AML-193 (cell line): ENCODE measurements around the gene KCNK5.

Source experiments
- DNase-seq, 2 experiments: peaks; one replicate each; lab custom pipeline; 2025; lab: John Stamatoyannopoulos, UW

The KCNK5 gene

GRCh38 chr6:39197922-39198500 lies 31.3 kb downstream of the KCNK5 start:
- DNase-seq, result no peak

GRCh38 chr6:39197521-39197920 lies 31.8 kb downstream of the KCNK5 start:
- no peak for DNase-seq

GRCh38 chr6:39196673-39197091 lies 32.6 kb downstream of the KCNK5 start:
- no peak for DNase-seq

GRCh38 chr6:39195792-39196385 lies 33.4 kb downstream of the KCNK5 start:
- no peak for DNase-seq

- DNase-seq, result no peak
Measured at GRCh38 chr6:39194466-39194865, 34.8 kb downstream of the KCNK5 start.

GRCh38 chr6:39193201-39193791 lies 36.0 kb downstream of the KCNK5 start:
- DNase-seq, result no peak

- no peak for DNase-seq
Measured at GRCh38 chr6:39192736-39193135, 36.5 kb downstream of the KCNK5 start.

GRCh38 chr6:39191236-39191930 lies 37.9 kb downstream of the KCNK5 start:
- no peak for DNase-seq

GRCh38 chr6:39190545-39191235 lies 38.6 kb downstream of the KCNK5 start:
- DNase-seq, result no peak

GRCh38 chr6:39189915-39190544 lies 39.2 kb downstream of the KCNK5 start:
- peak; percentile 59 to 65 for DNase-seq

- DNase-seq, result no peak
Measured at GRCh38 chr6:39189131-39189530, 40.1 kb downstream of the KCNK5 start.

GRCh38 chr6:39188571-39188970 lies 40.7 kb downstream of the KCNK5 start:
- no peak for DNase-seq

GRCh38 chr6:39188098-39188450 lies 41.2 kb downstream of the KCNK5 start:
- DNase-seq, result no peak

GRCh38 chr6:39184906-39185580 lies 44.2 kb downstream of the KCNK5 start:
- DNase-seq, result no peak

- no peak for DNase-seq
Measured at GRCh38 chr6:39182604-39183003, 46.7 kb downstream of the KCNK5 start.

- DNase-seq, result no peak
Measured at GRCh38 chr6:39181826-39182225, 47.4 kb downstream of the KCNK5 start.

- no peak for DNase-seq
Measured at GRCh38 chr6:39181333-39181732, 47.9 kb downstream of the KCNK5 start.

GRCh38 chr6:39178804-39179203 lies 50.5 kb downstream of the KCNK5 start:
- DNase-seq, result no peak

- no peak for DNase-seq
Measured at GRCh38 chr6:39178235-39178634, 51.0 kb downstream of the KCNK5 start.

- DNase-seq, result no peak
Measured at GRCh38 chr6:39177130-39177529, 52.1 kb downstream of the KCNK5 start.

GRCh38 chr6:39173270-39173669 lies 56.0 kb downstream of the KCNK5 start:
- peak; percentile 78 to 87 for DNase-seq

- no peak for DNase-seq
Measured at GRCh38 chr6:39172377-39172757, 56.9 kb downstream of the KCNK5 start.
